Activated CD4-positive, alpha-beta T cell treated with anti-CD3 and anti-CD28 coated beads, Interleukin-2, amount 50 U/mL, for 48 hours (primary cell): ENCODE results near the gene EPS8L3.
"Not testable (repeated sequence)": the region's sequence is repeated elsewhere in the genome, so short reads cannot be mapped to it uniquely, and the experiment has no call there.

Experiments used
- DNase-seq, 2 experiments: peaks; one replicate each; pipeline ENCODE4 v3.0.0-alpha.2; 2020

EPS8L3 gene

GRCh38 chr1:109762821-109763645 is 690 bp downstream of the EPS8L3 start:
- no peak for DNase-seq

- DNase-seq = no peak
Observed at GRCh38 chr1:109762039-109762585, 1.6 kb downstream of the EPS8L3 start.

GRCh38 chr1:109761227-109762038 is 2.3 kb downstream of the EPS8L3 start:
- DNase-seq = peak in 1 of 2 experiments; percentile 1

GRCh38 chr1:109760581-109761226 is 3.0 kb downstream of the EPS8L3 start:
- DNase-seq = no peak

GRCh38 chr1:109759513-109760334 is 4.0 kb downstream of the EPS8L3 start:
- no peak for DNase-seq

GRCh38 chr1:109757936-109758786 is 5.6 kb downstream of the EPS8L3 start:
- DNase-seq = no peak

- DNase-seq = no peak
Observed at GRCh38 chr1:109756848-109757521, 6.7 kb downstream of the EPS8L3 start.

GRCh38 chr1:109756325-109756724 is 7.4 kb downstream of the EPS8L3 start:
- DNase-seq = not testable (repeated sequence)

GRCh38 chr1:109754738-109755137 is 9.0 kb downstream of the EPS8L3 start:
- DNase-seq = no peak

GRCh38 chr1:109751531-109752260 is 12.0 kb downstream of the EPS8L3 start:
- DNase-seq = no peak

- no peak for DNase-seq
Observed at GRCh38 chr1:109750920-109751319, 12.8 kb downstream of the EPS8L3 start.

- DNase-seq = no peak
Observed at GRCh38 chr1:109750241-109750882, 13.4 kb downstream of the EPS8L3 start.

- no peak for DNase-seq
Observed at GRCh38 chr1:109749221-109749620, 14.5 kb downstream of the EPS8L3 start.

- not testable (repeated sequence) for DNase-seq
Observed at GRCh38 chr1:109748311-109748710, 15.4 kb downstream of the EPS8L3 start.

GRCh38 chr1:109740615-109741373 is 22.9 kb downstream of the EPS8L3 start, which contains the start of gene GSTM3:
GSTM3 (minus strand) TSS chr1:109741038; CDS start chr1:109740287, 751 bp downstream.
- no peak for DNase-seq

GRCh38 chr1:109739738-109740614 is 23.7 kb downstream of the EPS8L3 start:
- DNase-seq = peak; percentile 84 to 86

- DNase-seq = no peak
Observed at GRCh38 chr1:109733236-109733870, 30.4 kb downstream of the EPS8L3 start.
